WTC11 (cell line): ENCODE measurements around the gene ZDHHC14. TPM values are rescaled to one million over a fixed set of nuclear protein-coding genes. Genes with fewer than 3 reads are reported as not detected.

ENCODE experiments used
- ATAC-seq: fragments of 200-7000 bp; cut with Tn5 transposase; 2 replicates; pipeline ENCODE4 v1.10.0; 2021; ENCODE audit warnings: mild to moderate bottlenecking, moderate library complexity
- CTCF ChIA-PET: fragments of 300-600 bp; sonication (Branson Sonifier 250); formaldehyde crosslinking; loops from one replicate; lab custom pipeline; 2021; ENCODE audit warnings: antibody characterized with exemption; lab: Charles Lee
- POLR2A ChIA-PET: fragments of 350-600 bp; sonication (Branson Sonifier 250); formaldehyde crosslinking; loops from one replicate; lab custom pipeline; 2021; ENCODE audit warnings: antibody characterized with exemption; lab: Charles Lee
- DNase-seq: peaks from one replicate; pipeline ENCODE4 v3.0.0; 2021; ENCODE audit warnings: low spot score
- H3K27ac Mint-ChIP-seq: 2 replicates; pipeline ENCODE4 v1.8.0; 2021; ENCODE audit warnings: mixed read lengths
- H3K27me3 Mint-ChIP-seq: 2 replicates; pipeline ENCODE4 v1.8.0; 2021; ENCODE audit warnings: low read depth, mild to moderate bottlenecking, moderate library complexity, mixed read lengths
- H3K36me3 Mint-ChIP-seq: 2 replicates; pipeline ENCODE4 v1.8.0; 2021; ENCODE audit warnings: mixed read lengths
- H3K4me1 Mint-ChIP-seq: 2 replicates; pipeline ENCODE4 v1.8.0; 2022; ENCODE audit warnings: mixed read lengths
- H3K4me3 Mint-ChIP-seq: 2 replicates; pipeline ENCODE4 v1.8.0; 2021; ENCODE audit warnings: mild to moderate bottlenecking, moderate library complexity, mixed read lengths
- H3K9me3 Mint-ChIP-seq: 2 replicates; pipeline ENCODE4 v1.8.0; 2021; ENCODE audit warnings: mixed read lengths
- ATF3 ChIP-seq: sonication (generic); formaldehyde crosslinking; conservative IDR thresholded peaks from 2 replicates; pipeline ENCODE4 v1.8.1; 2022; ENCODE audit warnings: mild to moderate bottlenecking, missing genetic modification reagents
- ATF6 ChIP-seq: sonication (generic); formaldehyde crosslinking; IDR thresholded peaks from 2 replicates; pipeline ENCODE4 v1.8.1; 2023; ENCODE audit warnings: mild to moderate bottlenecking, missing genetic modification reagents
- CDX4 ChIP-seq: fragments of 250-450 bp; sonication (Bioruptor Pico); IDR thresholded peaks from 2 replicates; pipeline ENCODE4 v1.9.0; 2021; ENCODE audit warnings: moderate library complexity, mild to moderate bottlenecking, inconsistent platforms, borderline replicate concordance
- CREB1 ChIP-seq: sonication (generic); formaldehyde crosslinking; IDR thresholded peaks from 2 replicates; pipeline ENCODE4 v1.8.0; 2023; ENCODE audit warnings: mild to moderate bottlenecking, missing genetic modification reagents
- E2F5 ChIP-seq: sonication (generic); formaldehyde crosslinking; IDR thresholded peaks from 2 replicates; pipeline ENCODE4 v1.8.1; 2022; ENCODE audit warnings: mild to moderate bottlenecking, moderate library complexity, missing genetic modification reagents
- GRHL2 ChIP-seq: fragments of 250-450 bp; sonication (Bioruptor Pico); IDR thresholded peaks from 2 replicates; pipeline ENCODE4 v1.8.0; 2022; ENCODE audit warnings: mild to moderate bottlenecking, moderate library complexity; ENCODE audit not compliant: insufficient replicate concordance, severe bottlenecking
- IRF1 ChIP-seq: sonication (generic); formaldehyde crosslinking; IDR thresholded peaks from 2 replicates; pipeline ENCODE4 v1.8.0; 2023; ENCODE audit warnings: missing genetic modification reagents
- IRF2 ChIP-seq: sonication (generic); formaldehyde crosslinking; IDR thresholded peaks from 2 replicates; pipeline ENCODE4 v1.8.0; 2022; ENCODE audit warnings: low read depth, missing genetic modification reagents, borderline replicate concordance
- JUN ChIP-seq: sonication (generic); formaldehyde crosslinking; IDR thresholded peaks from 2 replicates; pipeline ENCODE4 v1.8.0; 2023; ENCODE audit warnings: mild to moderate bottlenecking, missing genetic modification reagents
- NFATC4 ChIP-seq: fragments of 250-450 bp; sonication (Bioruptor Pico); IDR thresholded peaks from 2 replicates; pipeline ENCODE4 v1.9.0; 2021; ENCODE audit warnings: mild to moderate bottlenecking
- NFE2L1 ChIP-seq: sonication (generic); formaldehyde crosslinking; IDR thresholded peaks from 2 replicates; pipeline ENCODE4 v1.8.1; 2023; ENCODE audit warnings: missing genetic modification reagents
- SP1 ChIP-seq: sonication (generic); formaldehyde crosslinking; conservative IDR thresholded peaks from 2 replicates; pipeline ENCODE4 v1.8.1; 2022; ENCODE audit warnings: missing genetic modification reagents
- USF2 ChIP-seq: sonication (generic); formaldehyde crosslinking; IDR thresholded peaks from 2 replicates; pipeline ENCODE4 v1.8.1; 2023; ENCODE audit warnings: mild to moderate bottlenecking, missing genetic modification reagents, moderate library complexity
- ZBTB43 ChIP-seq: sonication (generic); formaldehyde crosslinking; IDR thresholded peaks from 2 replicates; pipeline ENCODE4 v1.8.1; 2023; ENCODE audit warnings: mild to moderate bottlenecking, missing genetic modification reagents
- ZMAT4 ChIP-seq: fragments of 250-450 bp; sonication (Bioruptor Pico); IDR thresholded peaks from 2 replicates; pipeline ENCODE4 v1.9.0; 2021; ENCODE audit warnings: mild to moderate bottlenecking
- ZSCAN18 ChIP-seq: fragments of 250-450 bp; sonication (Bioruptor Pico); IDR thresholded peaks from 2 replicates; pipeline ENCODE4 v2.1.2; 2022; ENCODE audit warnings: mild to moderate bottlenecking, moderate library complexity
- total RNA-seq: library from RNA; stranded (reverse); gene quantifications from 3 replicates; pipeline ENCODE4 v1.2.3, GENCODE V29; 2021

The ZDHHC14 gene
- total RNA-seq, 1 experiment from 2014 or later, result 6.6 TPM

GRCh38 chr6:157682856-157683481, 302.0 kb downstream of the ZDHHC14 start (continued):
- TF ChIP-seq ZBTB43 (CRISPR knock-in tag), result no peak
- no peak for TF ChIP-seq NFATC4
- no peak for TF ChIP-seq IRF2 (CRISPR knock-in tag)
- TF ChIP-seq CREB1 (CRISPR knock-in tag), result no peak
- TF ChIP-seq USF2 (CRISPR knock-in tag), result no peak
- no peak for TF ChIP-seq CDX4 (CRISPR knock-in tag)
- no peak for TF ChIP-seq IRF1
- TF ChIP-seq GRHL2 (CRISPR knock-in tag), result no peak

- TF ChIP-seq NFE2L1 (CRISPR knock-in tag) (no peak), ZMAT4 (no peak), ZSCAN18 (CRISPR knock-in tag) (no peak), SP1 (CRISPR knock-in tag) (no peak), ATF6 (CRISPR knock-in tag) (no peak), GRHL2 (CRISPR knock-in tag) (no peak), JUN (CRISPR knock-in tag) (no peak), E2F5 (CRISPR knock-in tag) (no peak), ATF3 (CRISPR knock-in tag) (no peak)
- ChIA-PET POLR2A (no interaction called here), CTCF (interaction anchor here (0.7 kb wide), 1 partner anchor 1359 kb away, joined by 3 read pairs; no protein-coding TSS in a partner anchor)
- H3K36me3 Mint-ChIP-seq, result no peaks in the 10 kb centered on the region
- DNase-seq, result no peak
- H3K27me3 Mint-ChIP-seq, result 0 out of 2 replicates have a peak, but pooled peaks cover 2% of the 10 kb centered on the region
- no peak overlapping the region for H3K4me3 Mint-ChIP-seq
- 0 out of 2 replicates have a peak, but pooled peaks cover 2% of the 10 kb centered on the region for H3K4me1 Mint-ChIP-seq
- no peak for ATAC-seq
- H3K27ac Mint-ChIP-seq, result no peak overlapping the region
- no peaks in the 10 kb centered on the region for H3K9me3 Mint-ChIP-seq
Measured at GRCh38 chr6:157683707-157684106, 302.7 kb downstream of the ZDHHC14 start.
